Smooth muscle cell (in vitro differentiated cells): ENCODE measurements around the gene KCNAB2. TPM values are rescaled to one million over a fixed set of nuclear protein-coding genes. Genes with fewer than 3 reads are reported as not detected.

Experiments
- DNase-seq: peaks from one replicate; lab custom pipeline; 2025; ENCODE audit not compliant: unreplicated experiment; lab: John Stamatoyannopoulos, UW
- H2AFZ ChIP-seq: fragments of 200-600 bp; sonication (generic); 2 replicates; pipeline ENCODE4 v1.6.0; 2016; ENCODE audit warnings: antibody characterized with exemption, low read depth, mild to moderate bottlenecking
- H3F3A ChIP-seq: fragments of 200-600 bp; sonication (generic); 2 replicates; pipeline ENCODE4 v1.6.0; 2017; ENCODE audit warnings: antibody characterized with exemption, low read depth
- H3K27ac ChIP-seq: fragments of 200-600 bp; sonication (generic); 2 replicates; pipeline ENCODE4 v1.5.1; 2016; ENCODE audit warnings: low read depth, mild to moderate bottlenecking
- H3K27me3 ChIP-seq: fragments of 200-600 bp; sonication (generic); 2 replicates; pipeline ENCODE4 v1.6.1; 2016; ENCODE audit warnings: low read depth, mild to moderate bottlenecking
- H3K36me3 ChIP-seq: fragments of 200-600 bp; sonication (generic); 2 replicates; pipeline ENCODE4 v1.5.1; 2016; ENCODE audit warnings: low read depth
- H3K4me1 ChIP-seq: fragments of 200-600 bp; sonication (generic); 2 replicates; pipeline ENCODE4 v1.5.1; 2016; ENCODE audit warnings: low read depth
- H3K4me2 ChIP-seq: fragments of 200-600 bp; sonication (generic); 2 replicates; pipeline ENCODE4 v1.6.0; 2016; ENCODE audit warnings: mild to moderate bottlenecking
- H3K4me3 ChIP-seq: fragments of 200-600 bp; sonication (generic); 2 replicates; pipeline ENCODE4 v1.5.1; 2016; ENCODE audit warnings: mild to moderate bottlenecking
- H3K79me2 ChIP-seq: fragments of 200-600 bp; sonication (generic); 2 replicates; pipeline ENCODE4 v1.6.0; 2016; ENCODE audit warnings: low read depth, mild to moderate bottlenecking
- H3K9ac ChIP-seq: fragments of 200-600 bp; sonication (generic); 2 replicates; pipeline ENCODE4 v1.6.0; 2016; ENCODE audit warnings: low read depth
- H3K9me3 ChIP-seq: fragments of 200-600 bp; sonication (generic); replicated peaks from 2 replicates; pipeline ENCODE4 v1.5.1; 2016; ENCODE audit warnings: low read depth
- H4K20me1 ChIP-seq: fragments of 200-600 bp; sonication (generic); 2 replicates; pipeline ENCODE4 v1.6.0; 2016; ENCODE audit warnings: low read depth
- WGBS: methylation state at CpG from one replicate; pipeline ENCODE4 v1.1.7; 2016; ENCODE audit warnings: low lambda C conversion rate; 5-methylcytosine and 5-hydroxymethylcytosine counted together
- polyA plus RNA-seq: library from polyadenylated mRNA; unstranded; fragments of >200 nt; fragmentation: Nextera tagmentation; extraction: Ambion mirVana; gene quantifications from 2 replicates; pipeline ENCODE4 v1.2.1, GENCODE V29; 2016
- total RNA-seq: library from RNA; depleted of rRNA; stranded (reverse); fragments of >200 nt; gene quantifications from 2 replicates; pipeline ENCODE4 v1.2.3, GENCODE V29; 2014
- TF ChIP-seq, protein P1 (sequence below): fragments of 200-600 bp; sonication (generic); IDR thresholded peaks from 2 replicates; pipeline ENCODE4 v1.5.1; 2017; ENCODE audit warnings: borderline replicate concordance, mild to moderate bottlenecking, antibody characterized with exemption; ENCODE audit not compliant: insufficient read depth, poor library complexity, severe bottlenecking

The KCNAB2 gene
- total and polyA plus RNA-seq, 2 experiments from 2014 or later = 3.6 to 3.9 TPM

DNA sequence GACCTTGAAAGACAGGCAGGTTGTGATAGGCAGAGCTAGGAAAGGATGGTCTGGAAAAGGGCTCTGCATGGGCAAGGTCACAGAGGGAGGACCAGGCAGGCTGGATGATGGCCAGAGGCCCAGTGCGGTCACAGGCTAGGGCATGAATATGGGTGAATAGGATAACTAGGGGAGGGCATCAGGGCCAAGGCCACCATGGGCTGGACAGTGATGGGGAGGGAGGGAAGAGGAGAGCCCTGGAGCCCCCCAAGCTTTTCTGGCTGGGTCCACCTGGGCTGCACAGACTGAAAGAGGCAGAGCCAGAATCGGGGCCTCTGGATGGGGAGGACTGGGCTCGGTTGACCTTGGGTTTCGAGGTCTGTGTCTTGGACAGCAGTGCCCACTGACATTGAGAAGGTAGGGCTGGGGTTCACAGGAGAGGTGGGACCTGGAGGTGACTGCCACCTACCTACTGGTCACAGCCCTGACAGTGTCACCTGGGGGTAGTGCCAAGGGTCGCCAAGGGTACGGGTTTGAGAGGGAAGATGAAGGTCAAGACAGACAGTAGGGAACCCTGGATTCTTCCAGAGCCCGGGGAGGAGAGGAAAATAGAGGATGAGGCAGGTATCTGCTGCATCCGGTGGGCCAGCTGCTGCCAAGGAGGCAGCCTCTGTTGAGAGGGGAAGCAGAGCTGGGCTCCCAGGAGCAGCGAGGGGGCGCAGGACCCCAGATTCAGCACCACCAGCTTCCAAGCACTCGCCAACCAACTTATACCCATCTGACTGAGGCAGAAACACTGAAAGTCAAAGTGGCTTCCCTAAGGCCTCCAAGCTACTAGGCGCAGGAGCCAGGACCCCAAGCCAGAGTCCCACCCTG lies 47.4 kb upstream of the KCNAB2 start:
- Histone ChIP-seq H3K27me3 (peaks cover 10% of the 10 kb centered on the region), H3K36me3 (no peaks in the 10 kb centered on the region), H3K4me1 (peaks cover 16% of the 10 kb centered on the region), H3K27ac (no peak overlapping the region), H3K4me2 (no peak overlapping the region), H3F3A (no peaks in the 10 kb centered on the region), H3K9ac (no peak overlapping the region), H2AFZ (no peak overlapping the region), H4K20me1 (no peaks in the 10 kb centered on the region), H3K4me3 (no peak overlapping the region), H3K9me3 (no peaks in the 10 kb centered on the region), H3K79me2 (no peaks in the 10 kb centered on the region)
- TF ChIP-seq, protein P1, sequence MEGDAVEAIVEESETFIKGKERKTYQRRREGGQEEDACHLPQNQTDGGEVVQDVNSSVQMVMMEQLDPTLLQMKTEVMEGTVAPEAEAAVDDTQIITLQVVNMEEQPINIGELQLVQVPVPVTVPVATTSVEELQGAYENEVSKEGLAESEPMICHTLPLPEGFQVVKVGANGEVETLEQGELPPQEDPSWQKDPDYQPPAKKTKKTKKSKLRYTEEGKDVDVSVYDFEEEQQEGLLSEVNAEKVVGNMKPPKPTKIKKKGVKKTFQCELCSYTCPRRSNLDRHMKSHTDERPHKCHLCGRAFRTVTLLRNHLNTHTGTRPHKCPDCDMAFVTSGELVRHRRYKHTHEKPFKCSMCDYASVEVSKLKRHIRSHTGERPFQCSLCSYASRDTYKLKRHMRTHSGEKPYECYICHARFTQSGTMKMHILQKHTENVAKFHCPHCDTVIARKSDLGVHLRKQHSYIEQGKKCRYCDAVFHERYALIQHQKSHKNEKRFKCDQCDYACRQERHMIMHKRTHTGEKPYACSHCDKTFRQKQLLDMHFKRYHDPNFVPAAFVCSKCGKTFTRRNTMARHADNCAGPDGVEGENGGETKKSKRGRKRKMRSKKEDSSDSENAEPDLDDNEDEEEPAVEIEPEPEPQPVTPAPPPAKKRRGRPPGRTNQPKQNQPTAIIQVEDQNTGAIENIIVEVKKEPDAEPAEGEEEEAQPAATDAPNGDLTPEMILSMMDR = no peak
- DNase-seq = no peak
- WGBS = 94% methylated on average over 12 of the region's 12 CpGs

DNA sequence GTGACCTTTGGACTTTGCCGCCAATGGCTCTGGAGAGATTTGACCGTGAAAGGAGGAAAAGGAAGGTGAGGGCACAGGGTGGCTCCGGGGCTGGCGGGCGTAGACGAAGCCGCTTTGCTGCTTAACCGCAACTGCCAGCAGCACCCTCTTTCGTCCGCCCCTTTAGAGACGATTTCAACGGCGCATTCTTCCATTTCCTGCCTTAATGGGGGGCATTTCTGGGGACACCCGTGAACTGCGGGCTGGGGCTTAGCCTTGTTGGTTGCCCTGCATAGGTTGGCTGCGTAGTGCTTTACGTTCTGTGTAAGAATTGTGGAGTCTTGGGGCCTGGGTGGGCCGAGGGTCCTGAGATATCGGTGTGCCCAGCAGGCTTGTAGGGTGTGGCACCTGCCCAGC lies 46.8 kb upstream of the KCNAB2 start:
- Histone ChIP-seq H2AFZ (no peak overlapping the region), H3K27ac (no peak overlapping the region), H3K79me2 (no peaks in the 10 kb centered on the region), H3K9me3 (no peaks in the 10 kb centered on the region), H3K36me3 (no peaks in the 10 kb centered on the region), H3K4me1 (peaks cover 14% of the 10 kb centered on the region), H4K20me1 (no peaks in the 10 kb centered on the region), H3K4me2 (no peak overlapping the region), H3K9ac (no peak overlapping the region), H3K4me3 (no peak overlapping the region), H3F3A (no peaks in the 10 kb centered on the region), H3K27me3 (peaks cover 3% of the 10 kb centered on the region)
- TF ChIP-seq, protein P1 = no peak
- WGBS = 93% methylated on average over 19 of the region's 19 CpGs
- no peak for DNase-seq

DNA sequence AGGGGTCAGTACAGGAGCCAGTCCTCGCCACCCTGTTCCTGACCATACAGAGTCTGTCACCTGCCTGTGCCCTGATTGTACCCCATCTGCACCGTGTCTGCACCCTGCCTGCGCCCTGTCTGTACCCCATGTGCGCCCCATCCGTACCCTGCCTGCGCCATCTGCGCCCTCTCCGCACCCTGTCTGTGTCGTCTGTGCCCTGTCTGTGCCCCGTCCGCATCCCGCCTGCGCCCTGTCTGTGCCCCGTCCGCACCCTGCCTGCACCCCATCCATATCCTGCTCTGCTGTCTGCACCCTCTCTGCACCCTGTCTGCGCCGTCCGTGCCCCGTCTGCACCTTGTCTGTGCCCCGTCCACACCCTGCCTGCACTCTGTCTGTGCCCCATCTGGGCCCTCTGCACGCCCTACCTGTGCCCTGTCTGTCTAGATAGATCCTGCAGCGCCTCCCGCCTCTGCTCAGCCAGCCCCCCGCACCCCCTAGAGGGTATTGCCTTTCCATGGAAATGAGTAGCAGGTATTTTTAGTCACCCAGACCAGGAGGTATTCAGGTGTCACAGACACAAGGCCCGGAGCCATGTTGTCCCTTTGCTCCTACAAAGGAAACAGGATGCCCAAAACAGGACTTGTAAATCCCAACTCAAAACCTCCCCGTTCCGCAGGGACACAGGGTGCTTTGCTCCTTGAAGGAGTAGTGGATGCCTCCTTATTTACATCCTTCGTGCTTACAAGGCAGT lies 45.8 kb upstream of the KCNAB2 start:
- no peaks in the 10 kb centered on the region for H3K27me3 ChIP-seq
- H3K9ac ChIP-seq = no peak overlapping the region
- no peaks in the 10 kb centered on the region for H3K79me2 ChIP-seq
- H3K4me3 ChIP-seq = no peak overlapping the region
- no peaks in the 10 kb centered on the region for H3F3A ChIP-seq
- no peaks in the 10 kb centered on the region for H3K36me3 ChIP-seq
- WGBS = 95% methylated on average over 22 of the region's 28 CpGs
- peaks cover 15% of the 10 kb centered on the region for H3K4me1 ChIP-seq
- H3K4me2 ChIP-seq = no peak overlapping the region
- no peaks in the 10 kb centered on the region for H4K20me1 ChIP-seq
- H3K27ac ChIP-seq = no peak overlapping the region
- TF ChIP-seq, protein P1 = no peak
- DNase-seq = no peak
- H3K9me3 ChIP-seq = no peaks in the 10 kb centered on the region
- H2AFZ ChIP-seq = no peak overlapping the region
